ENCODE measurements around the gene PKIG. TPM values are rescaled to one million over a fixed set of nuclear protein-coding genes. Genes with fewer than 3 reads are reported as not detected.
A peak's percentile ranks its signal among the peaks of the same experiment; 100 is the strongest.

PKIG gene
- polyA plus RNA-seq, 4 donors = 16.3 to 47.8 (median 36.6) TPM

- WGBS, 3 donors = 59 to 86% (median 77%) methylated on average over 1 of the region's 1 CpG
- Histone ChIP-seq H3K4me3 (ENCODE audit: low read depth in 1 of 3, low read length in 3 of 3) (no peak overlapping the region), H3K4me1 (ENCODE audit: control insufficient read depth in 3 of 3, insufficient read depth in 2 of 3, low read depth in 1 of 3, low read length in 2 of 3) (peaks cover 0 to 3% (median 0%) of the 10 kb centered on the region in 3 donors), H3K27me3 (ENCODE audit: control insufficient read depth in 3 of 3, insufficient read depth in 3 of 3, low read length in 3 of 3) (no peaks in the 10 kb centered on the region), H3K36me3 (ENCODE audit: control insufficient read depth in 3 of 3, insufficient read depth in 2 of 3, low read depth in 1 of 3, low read length in 3 of 3) (no peaks in the 10 kb centered on the region), H3K27ac (ENCODE audit: low read depth in 1 of 3, low read length in 2 of 3) (no peak overlapping the region), H3K9me3 (ENCODE audit: control insufficient read depth in 2 of 2, insufficient read depth in 1 of 2, low read depth in 1 of 2, low read length in 1 of 2) (no peaks in the 10 kb centered on the region)
- DNase-seq = no peak
- no peak for FAIRE-seq
Observed at GRCh38 chr20:44542890-44543289, 39.5 kb upstream of the PKIG start.

GRCh38 chr20:44543358-44543757, 39.0 kb upstream of the PKIG start:
- DNase-seq = no peak
- H3K4me3 ChIP-seq (ENCODE audit: low read depth in 1 of 3, low read length in 3 of 3) = no peak overlapping the region
- H3K9me3 ChIP-seq (ENCODE audit: control insufficient read depth in 2 of 2, insufficient read depth in 1 of 2, low read depth in 1 of 2, low read length in 1 of 2) = no peaks in the 10 kb centered on the region
- 79 to 81% (median 80%) methylated on average over 3 of the region's 3 CpGs for WGBS, 3 donors
- H3K27ac ChIP-seq (ENCODE audit: low read depth in 1 of 3, low read length in 2 of 3) = no peak overlapping the region
- no peak for FAIRE-seq
- no peaks in the 10 kb centered on the region for H3K27me3 ChIP-seq (ENCODE audit: control insufficient read depth in 3 of 3, insufficient read depth in 3 of 3, low read length in 3 of 3)
- peaks cover 0 to 3% (median 0%) of the 10 kb centered on the region in 3 donors for H3K4me1 ChIP-seq (ENCODE audit: control insufficient read depth in 3 of 3, insufficient read depth in 2 of 3, low read depth in 1 of 3, low read length in 2 of 3)
- no peaks in the 10 kb centered on the region for H3K36me3 ChIP-seq (ENCODE audit: control insufficient read depth in 3 of 3, insufficient read depth in 2 of 3, low read depth in 1 of 3, low read length in 3 of 3)

- no peaks in the 10 kb centered on the region for H3K27me3 ChIP-seq (ENCODE audit: control insufficient read depth in 3 of 3, insufficient read depth in 3 of 3, low read length in 3 of 3)
- no peak overlapping the region for H3K27ac ChIP-seq (ENCODE audit: low read depth in 1 of 3, low read length in 2 of 3)
- 59 to 61% (median 60%) methylated on average over 5 of the region's 5 CpGs for WGBS, 3 donors
- no peak for FAIRE-seq
- H3K4me1 ChIP-seq (ENCODE audit: control insufficient read depth in 3 of 3, insufficient read depth in 2 of 3, low read depth in 1 of 3, low read length in 2 of 3) = peaks cover 0 to 3% (median 0%) of the 10 kb centered on the region in 3 donors
- no peaks in the 10 kb centered on the region for H3K9me3 ChIP-seq (ENCODE audit: control insufficient read depth in 2 of 2, insufficient read depth in 1 of 2, low read depth in 1 of 2, low read length in 1 of 2)
- no peak overlapping the region for H3K4me3 ChIP-seq (ENCODE audit: low read depth in 1 of 3, low read length in 3 of 3)
- no peaks in the 10 kb centered on the region for H3K36me3 ChIP-seq (ENCODE audit: control insufficient read depth in 3 of 3, insufficient read depth in 2 of 3, low read depth in 1 of 3, low read length in 3 of 3)
- DNase-seq = no peak
Observed at GRCh38 chr20:44544263-44544662, 38.1 kb upstream of the PKIG start.

- H3K36me3 ChIP-seq (ENCODE audit: control insufficient read depth in 3 of 3, insufficient read depth in 2 of 3, low read depth in 1 of 3, low read length in 3 of 3) = no peaks in the 10 kb centered on the region
- H3K27ac ChIP-seq (ENCODE audit: low read depth in 1 of 3, low read length in 2 of 3) = no peak overlapping the region
- WGBS, 3 donors = 96 to 97% (median 96%) methylated on average over 8 of the region's 8 CpGs
- H3K4me1 ChIP-seq (ENCODE audit: control insufficient read depth in 3 of 3, insufficient read depth in 2 of 3, low read depth in 1 of 3, low read length in 2 of 3) = peaks cover 0 to 3% (median 0%) of the 10 kb centered on the region in 3 donors
- H3K4me3 ChIP-seq (ENCODE audit: low read depth in 1 of 3, low read length in 3 of 3) = no peak overlapping the region
- no peak for DNase-seq
- no peaks in the 10 kb centered on the region for H3K27me3 ChIP-seq (ENCODE audit: control insufficient read depth in 3 of 3, insufficient read depth in 3 of 3, low read length in 3 of 3)
- H3K9me3 ChIP-seq (ENCODE audit: control insufficient read depth in 2 of 2, insufficient read depth in 1 of 2, low read depth in 1 of 2, low read length in 1 of 2) = no peaks in the 10 kb centered on the region
- no peak for FAIRE-seq
Observed at GRCh38 chr20:44547419-44547818, 35.0 kb upstream of the PKIG start.

GRCh38 chr20:44549123-44549522, 33.3 kb upstream of the PKIG start:
- Histone ChIP-seq H3K4me3 (ENCODE audit: low read depth in 1 of 3, low read length in 3 of 3) (no peak overlapping the region), H3K36me3 (ENCODE audit: control insufficient read depth in 3 of 3, insufficient read depth in 2 of 3, low read depth in 1 of 3, low read length in 3 of 3) (no peaks in the 10 kb centered on the region), H3K27ac (ENCODE audit: low read depth in 1 of 3, low read length in 2 of 3) (no peak overlapping the region), H3K9me3 (ENCODE audit: control insufficient read depth in 2 of 2, insufficient read depth in 1 of 2, low read depth in 1 of 2, low read length in 1 of 2) (no peaks in the 10 kb centered on the region), H3K27me3 (ENCODE audit: control insufficient read depth in 3 of 3, insufficient read depth in 3 of 3, low read length in 3 of 3) (no peaks in the 10 kb centered on the region), H3K4me1 (ENCODE audit: control insufficient read depth in 3 of 3, insufficient read depth in 2 of 3, low read depth in 1 of 3, low read length in 2 of 3) (no peaks in the 10 kb centered on the region)
- no peak for FAIRE-seq
- WGBS, 3 donors = 46 to 60% (median 57%) methylated on average over 4 of the region's 4 CpGs
- no peak for DNase-seq

GRCh38 chr20:44552050-44552449, 30.3 kb upstream of the PKIG start:
- Histone ChIP-seq H3K4me1 (ENCODE audit: control insufficient read depth in 3 of 3, insufficient read depth in 2 of 3, low read depth in 1 of 3, low read length in 2 of 3) (no peaks in the 10 kb centered on the region), H3K27ac (ENCODE audit: low read depth in 1 of 3, low read length in 2 of 3) (no peak overlapping the region), H3K9me3 (ENCODE audit: control insufficient read depth in 2 of 2, insufficient read depth in 1 of 2, low read depth in 1 of 2, low read length in 1 of 2) (no peaks in the 10 kb centered on the region), H3K4me3 (ENCODE audit: low read depth in 1 of 3, low read length in 3 of 3) (no peak overlapping the region), H3K27me3 (ENCODE audit: control insufficient read depth in 3 of 3, insufficient read depth in 3 of 3, low read length in 3 of 3) (no peaks in the 10 kb centered on the region), H3K36me3 (ENCODE audit: control insufficient read depth in 3 of 3, insufficient read depth in 2 of 3, low read depth in 1 of 3, low read length in 3 of 3) (no peaks in the 10 kb centered on the region)
- 90 to 93% (median 91%) methylated on average over 4 of the region's 4 CpGs for WGBS, 3 donors
- FAIRE-seq (no peak), DNase-seq (no peak)

- no peak overlapping the region for H3K4me3 ChIP-seq (ENCODE audit: low read depth in 1 of 3, low read length in 3 of 3)
- H3K36me3 ChIP-seq (ENCODE audit: control insufficient read depth in 3 of 3, insufficient read depth in 2 of 3, low read depth in 1 of 3, low read length in 3 of 3) = no peaks in the 10 kb centered on the region
- DNase-seq (no peak), FAIRE-seq (no peak)
- H3K27ac ChIP-seq (ENCODE audit: low read depth in 1 of 3, low read length in 2 of 3) = peak overlapping the region in 1 of 3 donors; percentile 47
- WGBS, 3 donors = 68 to 78% (median 74%) methylated on average over 3 of the region's 3 CpGs
- H3K4me1 ChIP-seq (ENCODE audit: control insufficient read depth in 3 of 3, insufficient read depth in 2 of 3, low read depth in 1 of 3, low read length in 2 of 3) = no peaks in the 10 kb centered on the region
- no peaks in the 10 kb centered on the region for H3K9me3 ChIP-seq (ENCODE audit: control insufficient read depth in 2 of 2, insufficient read depth in 1 of 2, low read depth in 1 of 2, low read length in 1 of 2)
- no peaks in the 10 kb centered on the region for H3K27me3 ChIP-seq (ENCODE audit: control insufficient read depth in 3 of 3, insufficient read depth in 3 of 3, low read length in 3 of 3)
Observed at GRCh38 chr20:44552568-44552949, 29.8 kb upstream of the PKIG start.

- DNase-seq (no peak), FAIRE-seq (no peak)
- H3K27ac ChIP-seq (ENCODE audit: low read depth in 1 of 3, low read length in 2 of 3) = peak overlapping the region in 1 of 3 donors; percentile 47
- no peaks in the 10 kb centered on the region for H3K4me1 ChIP-seq (ENCODE audit: control insufficient read depth in 3 of 3, insufficient read depth in 2 of 3, low read depth in 1 of 3, low read length in 2 of 3)
- H3K27me3 ChIP-seq (ENCODE audit: control insufficient read depth in 3 of 3, insufficient read depth in 3 of 3, low read length in 3 of 3) = no peaks in the 10 kb centered on the region
- H3K9me3 ChIP-seq (ENCODE audit: control insufficient read depth in 2 of 2, insufficient read depth in 1 of 2, low read depth in 1 of 2, low read length in 1 of 2) = no peaks in the 10 kb centered on the region
- no peaks in the 10 kb centered on the region for H3K36me3 ChIP-seq (ENCODE audit: control insufficient read depth in 3 of 3, insufficient read depth in 2 of 3, low read depth in 1 of 3, low read length in 3 of 3)
- H3K4me3 ChIP-seq (ENCODE audit: low read depth in 1 of 3, low read length in 3 of 3) = no peak overlapping the region
- 55 to 74% (median 69%) methylated on average over 6 of the region's 6 CpGs for WGBS, 3 donors
Observed at GRCh38 chr20:44552950-44553908, 29.1 kb upstream of the PKIG start.
